Activated CD4-positive, CD25-positive, alpha-beta regulatory T cell (primary cell): ENCODE measurements around the gene PARN.
A peak's percentile ranks its signal among the peaks of the same experiment; 100 is the strongest.

Experiments used
- DNase-seq, 4 experiments: peaks; one replicate each; lab custom pipeline; 2025; lab: John Stamatoyannopoulos, UW

The PARN gene

DNA sequence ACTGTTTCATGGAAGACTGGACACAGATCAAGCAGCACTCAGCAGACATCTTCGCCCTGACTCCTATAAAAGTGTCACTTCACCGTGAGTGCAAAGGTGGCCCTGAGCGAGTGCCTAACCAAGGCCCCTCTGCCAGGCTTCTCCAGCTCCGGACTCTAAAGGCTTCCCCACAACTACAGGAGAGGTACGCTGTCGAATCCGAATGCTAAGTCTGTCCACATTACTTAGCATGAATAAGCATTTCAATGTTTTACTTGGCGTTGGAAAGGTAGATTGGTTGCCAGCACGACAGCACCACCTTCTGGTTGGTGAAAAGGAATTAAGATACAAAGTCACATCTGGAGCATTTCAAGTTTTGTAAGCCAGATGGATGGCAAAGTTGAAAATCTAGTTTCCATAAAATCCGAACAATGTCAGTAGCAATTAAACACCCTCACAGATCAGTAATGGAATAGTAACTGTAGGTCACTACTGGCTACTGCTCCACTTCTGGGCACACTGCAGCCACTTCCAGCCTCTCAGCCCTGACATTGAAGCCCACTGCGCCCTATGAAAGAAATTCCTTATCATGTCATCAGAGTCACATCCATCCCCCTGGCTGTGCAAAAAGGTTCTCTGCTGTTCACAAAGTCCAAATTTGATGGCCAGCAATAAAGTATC lies 100.9 kb downstream of the PARN start:
- peak in 2 of 4 experiments; percentile 1 to 10 for DNase-seq

DNA sequence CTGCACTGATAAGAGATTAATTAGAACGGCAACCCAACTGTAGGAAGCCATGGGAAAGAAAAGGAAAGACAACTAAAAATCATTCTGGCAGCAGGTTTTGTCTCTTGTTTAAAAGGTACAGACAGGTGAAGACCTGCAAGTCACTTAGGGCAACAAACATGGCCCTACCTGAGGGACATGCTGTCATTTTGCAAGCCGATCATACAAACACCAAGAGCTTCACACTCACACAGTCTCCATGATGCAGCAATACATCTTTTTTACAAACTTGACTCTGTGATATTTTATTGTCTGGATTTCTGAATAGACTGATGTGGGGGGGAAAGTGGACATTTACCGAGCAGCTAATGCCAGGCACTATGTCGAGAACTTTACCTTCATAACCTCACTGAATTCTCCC lies 101.8 kb downstream of the PARN start:
- DNase-seq = no peak

DNA sequence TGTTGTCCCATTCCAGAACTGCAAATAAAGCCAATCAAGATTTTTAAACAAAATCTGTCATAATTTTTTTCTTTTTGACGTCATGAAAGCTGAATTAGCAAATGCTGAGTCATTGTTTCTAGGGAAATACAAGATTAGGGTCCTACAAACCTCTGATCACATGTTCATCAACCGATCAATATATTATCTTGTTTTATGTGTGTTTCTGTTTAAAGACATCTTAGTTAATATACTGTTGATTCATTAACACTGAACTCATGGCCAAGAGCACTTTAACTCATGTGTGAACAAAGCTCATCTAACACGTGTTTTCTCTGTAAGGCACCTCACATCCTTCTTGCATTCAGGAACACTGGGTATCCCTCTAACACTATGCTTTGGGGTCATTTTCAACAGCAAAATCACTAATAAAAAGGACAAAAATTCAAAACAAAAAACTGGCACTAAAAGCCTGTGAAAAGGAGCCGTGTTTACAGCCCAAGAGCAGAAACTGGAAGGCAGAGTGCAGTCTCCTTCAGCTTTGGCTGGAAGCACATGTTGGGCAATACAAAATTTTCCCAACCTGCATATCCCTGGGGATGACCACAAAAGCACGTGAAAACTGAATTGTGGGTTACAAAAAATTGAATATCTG lies 102.5 kb downstream of the PARN start:
- no peak for DNase-seq

GRCh38 chr16:14525596-14525995 lies 104.5 kb downstream of the PARN start:
- no peak for DNase-seq

GRCh38 chr16:14524979-14525378 lies 105.1 kb downstream of the PARN start:
- no peak for DNase-seq

GRCh38 chr16:14523632-14524031 lies 106.4 kb downstream of the PARN start:
- no peak for DNase-seq

DNA sequence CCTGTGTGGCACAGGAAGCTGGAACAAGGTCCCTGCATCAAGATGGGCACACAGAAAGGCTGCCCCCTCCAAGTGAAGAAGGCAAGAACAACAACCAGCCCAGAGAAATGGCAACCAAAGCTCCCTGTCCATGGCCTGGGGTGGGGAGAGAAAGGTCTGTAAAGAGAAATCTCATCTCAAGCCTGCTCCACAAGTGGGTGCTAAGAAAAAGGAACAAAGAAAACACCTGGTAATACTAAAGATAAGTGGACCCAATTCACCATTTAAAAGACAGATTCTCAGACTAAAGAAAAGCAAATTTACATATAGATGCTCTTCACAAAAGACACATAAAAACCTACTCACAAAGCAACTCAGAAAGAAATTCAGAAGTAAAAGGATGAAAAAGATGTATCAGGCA lies 107.4 kb downstream of the PARN start:
- DNase-seq = no peak

DNA sequence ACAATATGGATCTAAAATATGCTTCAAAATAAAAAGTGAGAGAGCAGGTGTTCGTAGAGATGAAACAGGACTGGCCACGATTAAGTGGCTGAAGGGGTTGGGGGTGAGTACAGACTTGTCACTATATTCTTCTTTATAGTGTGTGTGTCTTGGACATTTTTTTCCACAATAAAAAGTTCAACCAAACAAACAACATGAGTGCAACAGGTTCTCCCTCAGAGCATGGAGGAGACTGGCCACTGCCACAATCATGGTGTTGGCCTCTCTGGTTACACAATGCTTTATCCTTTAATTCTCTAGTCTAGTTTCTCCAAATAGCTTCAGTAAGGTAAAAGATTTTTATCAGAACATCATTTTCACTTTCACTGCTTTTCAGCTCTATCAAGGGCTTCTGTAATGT lies 109.3 kb downstream of the PARN start:
- no peak for DNase-seq

DNA sequence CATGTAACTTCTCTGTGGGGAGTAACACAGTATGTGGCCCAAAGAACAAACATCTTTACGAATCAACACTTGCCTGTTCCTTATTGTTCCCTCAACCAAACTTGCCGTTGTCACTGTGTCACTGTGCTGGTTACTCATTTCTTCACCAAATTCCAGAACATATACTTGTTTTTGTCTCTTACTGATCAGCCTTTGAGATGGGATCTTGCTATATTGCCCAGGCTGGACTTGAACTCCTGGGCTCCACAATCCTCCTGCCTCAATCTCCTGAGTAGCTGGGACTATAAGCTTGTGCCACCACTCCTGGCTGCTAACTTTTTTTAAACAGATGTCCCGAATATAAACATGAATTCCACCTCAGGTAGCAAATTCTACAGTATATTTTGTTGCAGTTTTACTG lies 115.1 kb downstream of the PARN start:
- DNase-seq = no peak

- DNase-seq = no peak
These were observed 116.5 kb downstream of the PARN start for GRCh38 chr16:14513389-14514107.

- DNase-seq = no peak
These were observed 118.3 kb downstream of the PARN start for GRCh38 chr16:14511800-14512135.

GRCh38 chr16:14510939-14511799 lies 118.9 kb downstream of the PARN start:
- DNase-seq = no peak

DNA sequence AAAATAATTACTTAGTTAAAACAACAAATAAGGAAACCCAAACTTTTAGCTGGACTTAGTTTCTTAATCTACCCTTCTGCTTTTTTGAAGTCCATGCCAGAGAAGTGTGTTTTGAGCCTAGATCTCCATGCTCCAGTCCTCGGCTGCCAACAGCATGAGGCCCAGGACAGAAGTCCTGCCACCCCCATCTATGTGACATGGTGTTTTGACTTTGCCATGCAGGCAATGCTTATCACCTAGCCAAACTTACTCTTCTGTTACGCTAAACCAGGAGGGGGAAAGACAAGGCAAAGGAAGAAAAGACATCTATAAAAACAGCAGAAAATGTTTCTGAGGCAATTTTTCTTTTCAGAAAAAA lies 119.5 kb downstream of the PARN start:
- DNase-seq = no peak

DNA sequence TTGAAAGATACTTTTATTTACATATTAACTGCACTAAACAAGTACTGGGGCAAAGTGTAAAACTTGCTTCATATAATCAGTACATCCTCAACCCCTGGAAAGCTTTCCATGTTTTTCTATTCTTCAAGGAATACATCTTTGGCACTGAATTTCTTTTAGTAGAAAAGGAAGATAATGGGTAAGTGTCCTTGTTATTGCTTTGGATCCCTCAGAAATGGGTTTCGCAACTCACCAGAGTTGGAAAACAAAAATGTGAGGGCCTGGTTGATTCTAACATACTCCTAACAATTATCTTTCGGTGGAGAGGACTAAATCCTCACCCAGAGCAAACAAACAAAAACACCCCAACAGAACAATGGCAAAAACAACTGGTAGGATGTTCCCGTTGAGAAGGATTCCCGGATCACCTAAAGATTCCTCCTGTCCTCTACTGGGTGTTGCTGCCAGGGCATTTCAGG lies 120.4 kb downstream of the PARN start:
- DNase-seq = no peak

GRCh38 chr16:14509055-14509454 lies 121.0 kb downstream of the PARN start:
- DNase-seq = no peak

DNA sequence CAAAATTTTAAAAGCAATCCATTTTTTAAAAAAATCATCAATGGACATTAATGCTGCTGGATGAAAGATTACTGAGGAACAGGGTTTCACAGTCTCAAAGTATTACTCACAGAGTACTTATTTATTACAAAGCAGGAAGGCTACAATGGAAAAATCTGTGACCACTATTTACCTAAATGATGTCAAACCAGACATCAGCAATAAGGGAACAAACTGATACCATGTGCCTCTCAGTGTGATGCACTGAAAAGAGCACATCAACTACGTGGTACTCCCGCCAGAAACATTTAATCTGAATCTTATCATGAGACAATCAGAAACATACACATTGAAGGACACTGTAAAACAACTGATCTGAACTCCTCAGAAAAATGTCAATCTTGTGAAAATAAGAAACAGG lies 124.2 kb downstream of the PARN start:
- DNase-seq = no peak

DNA sequence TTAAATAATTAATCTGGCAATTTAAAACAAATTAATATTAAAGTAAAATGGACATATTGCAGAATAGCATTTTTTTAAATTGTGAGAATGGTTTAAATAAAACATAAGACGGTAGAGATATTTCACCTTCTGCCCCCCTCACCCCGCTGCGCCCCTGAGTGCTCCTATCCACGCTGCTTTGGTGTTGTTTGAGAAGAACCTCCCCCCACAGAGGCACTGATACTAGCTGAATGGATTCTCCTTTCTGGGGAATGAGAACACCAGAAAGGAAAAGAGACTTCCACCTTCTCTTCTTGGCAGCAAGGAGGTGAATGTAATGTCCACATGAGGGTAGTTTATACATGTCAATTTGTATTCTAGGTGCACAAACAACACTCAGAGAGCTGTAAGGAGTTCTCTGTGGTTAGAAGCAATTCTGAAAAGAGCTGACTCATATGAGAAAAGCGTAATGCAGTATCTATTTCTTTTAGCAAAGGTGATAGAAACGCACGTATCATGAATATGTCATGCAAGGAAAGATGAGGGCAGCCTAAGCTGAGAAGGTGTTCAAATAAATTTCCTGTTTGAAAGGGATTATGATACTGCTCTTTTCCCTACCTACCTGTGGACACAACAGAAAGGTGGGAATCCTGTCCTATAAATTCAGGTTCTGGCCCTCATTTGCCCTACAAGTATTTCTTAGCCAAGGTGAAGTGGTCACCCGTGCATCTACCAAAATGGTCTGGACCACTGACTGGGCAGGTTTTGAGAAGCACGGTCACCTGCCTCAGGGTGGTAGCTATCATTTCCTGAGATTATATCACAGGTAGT lies 126.9 kb downstream of the PARN start:
- no peak for DNase-seq

DNA sequence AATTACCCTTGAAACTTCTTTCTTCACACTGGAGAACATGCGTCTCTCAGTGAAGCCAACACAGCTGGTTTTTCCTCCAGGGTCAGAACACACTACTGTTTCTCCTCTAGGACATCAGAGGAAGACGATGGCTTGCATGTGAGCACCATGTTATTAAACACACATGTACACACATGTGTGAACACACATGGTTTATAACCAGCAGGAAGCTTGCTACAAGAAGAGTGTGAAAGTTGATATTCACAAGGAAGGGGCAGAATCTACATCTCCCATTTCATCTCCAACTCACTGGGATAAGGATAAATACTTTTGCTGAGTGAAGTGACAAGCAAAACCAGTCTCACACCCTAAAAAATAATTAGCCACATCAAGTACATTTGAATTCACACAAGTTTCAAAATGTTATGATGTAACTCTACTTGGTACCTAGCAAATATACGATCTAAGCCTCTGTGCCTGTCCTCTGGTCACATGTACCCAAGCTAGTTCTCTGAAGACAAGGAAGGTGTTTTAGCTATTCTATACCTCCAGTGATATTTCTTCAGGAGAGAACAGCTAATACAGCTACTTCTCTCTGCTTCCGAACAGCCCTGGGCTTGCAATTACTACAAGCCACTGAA lies 127.7 kb downstream of the PARN start:
- DNase-seq = no peak

GRCh38 chr16:14501331-14502255 lies 128.5 kb downstream of the PARN start:
- no peak for DNase-seq

DNA sequence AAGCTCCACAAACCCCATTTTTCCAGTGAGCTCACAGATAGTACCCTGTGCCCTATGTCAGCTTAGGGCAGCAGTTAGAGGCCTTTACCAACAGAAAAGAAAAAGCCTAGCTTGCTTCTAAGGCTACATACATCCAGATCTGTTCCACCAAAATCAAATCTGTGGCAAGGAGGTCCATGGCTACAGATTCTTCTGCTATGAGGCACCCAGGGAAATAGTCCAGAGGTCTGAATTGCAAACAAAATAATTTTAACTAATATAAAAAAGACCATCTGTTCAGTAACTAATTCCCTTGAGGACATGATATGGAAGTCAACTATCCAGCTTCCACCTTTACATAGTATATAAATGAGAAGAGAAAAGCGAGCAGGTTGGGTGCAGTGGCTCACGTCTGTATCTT lies 129.3 kb downstream of the PARN start:
- no peak for DNase-seq
